ENCODE measurements around the gene RBMS3.

The RBMS3 gene

DNA sequence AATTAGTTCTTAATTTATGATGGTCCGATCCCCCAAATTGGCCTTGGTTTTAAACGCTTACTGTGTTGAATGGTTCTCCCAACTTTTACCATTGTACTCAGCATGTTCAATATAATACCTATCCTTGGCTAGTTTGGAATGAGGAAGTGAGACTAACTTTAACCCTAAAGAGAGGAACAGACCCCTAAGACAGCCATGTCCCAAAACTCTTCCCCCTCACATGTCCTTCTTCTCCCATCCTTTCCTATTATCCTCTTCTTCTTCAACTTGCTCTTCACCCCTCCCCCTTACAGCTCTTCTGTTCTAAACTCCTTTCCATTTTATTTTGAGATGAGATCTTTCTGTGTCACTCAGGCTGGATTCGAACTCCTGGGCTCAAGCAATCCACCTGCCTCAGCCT is 116.5 kb downstream of the RBMS3 start:
- DNase-seq (ENCODE audit: low spot score), result no peak
- TF ChIP-seq, protein P1, sequence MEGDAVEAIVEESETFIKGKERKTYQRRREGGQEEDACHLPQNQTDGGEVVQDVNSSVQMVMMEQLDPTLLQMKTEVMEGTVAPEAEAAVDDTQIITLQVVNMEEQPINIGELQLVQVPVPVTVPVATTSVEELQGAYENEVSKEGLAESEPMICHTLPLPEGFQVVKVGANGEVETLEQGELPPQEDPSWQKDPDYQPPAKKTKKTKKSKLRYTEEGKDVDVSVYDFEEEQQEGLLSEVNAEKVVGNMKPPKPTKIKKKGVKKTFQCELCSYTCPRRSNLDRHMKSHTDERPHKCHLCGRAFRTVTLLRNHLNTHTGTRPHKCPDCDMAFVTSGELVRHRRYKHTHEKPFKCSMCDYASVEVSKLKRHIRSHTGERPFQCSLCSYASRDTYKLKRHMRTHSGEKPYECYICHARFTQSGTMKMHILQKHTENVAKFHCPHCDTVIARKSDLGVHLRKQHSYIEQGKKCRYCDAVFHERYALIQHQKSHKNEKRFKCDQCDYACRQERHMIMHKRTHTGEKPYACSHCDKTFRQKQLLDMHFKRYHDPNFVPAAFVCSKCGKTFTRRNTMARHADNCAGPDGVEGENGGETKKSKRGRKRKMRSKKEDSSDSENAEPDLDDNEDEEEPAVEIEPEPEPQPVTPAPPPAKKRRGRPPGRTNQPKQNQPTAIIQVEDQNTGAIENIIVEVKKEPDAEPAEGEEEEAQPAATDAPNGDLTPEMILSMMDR (IDR thresholded peaks at IDR 0.05; ENCODE audit: borderline replicate concordance, control extremely low read depth, extremely low read depth, insufficient read depth, missing control alignments), result no peak
- in situ Hi-C loops (cut with MboI; ENCODE audit: low sequenced_read_pairs, unreplicated experiment), result no loop called here

DNA sequence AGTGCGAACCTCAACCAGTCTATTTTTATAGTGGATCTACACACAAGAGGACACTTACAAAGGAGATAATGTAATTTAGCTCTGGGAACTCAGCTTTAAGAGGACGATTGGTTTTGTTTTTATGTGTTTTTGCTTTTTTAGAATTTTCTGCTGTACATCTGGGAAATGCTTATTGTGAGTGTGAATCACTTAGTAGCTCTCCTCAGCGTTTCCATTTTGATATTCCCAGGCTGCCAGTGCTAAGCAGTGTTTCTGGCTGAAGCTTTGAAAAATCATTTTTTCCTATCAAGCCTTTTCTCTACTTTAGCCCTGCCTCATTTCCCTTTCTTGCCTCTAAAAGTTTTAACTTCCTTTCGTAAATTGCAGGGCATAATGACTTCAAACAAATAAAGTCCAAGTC is 117.9 kb downstream of the RBMS3 start:
- in situ Hi-C loops (cut with MboI; ENCODE audit: low sequenced_read_pairs, unreplicated experiment), result no loop called here
- TF ChIP-seq, protein P1 (IDR thresholded peaks at IDR 0.05; ENCODE audit: borderline replicate concordance, control extremely low read depth, extremely low read depth, insufficient read depth, missing control alignments), result no peak
- no peak for DNase-seq (ENCODE audit: low spot score)

DNA sequence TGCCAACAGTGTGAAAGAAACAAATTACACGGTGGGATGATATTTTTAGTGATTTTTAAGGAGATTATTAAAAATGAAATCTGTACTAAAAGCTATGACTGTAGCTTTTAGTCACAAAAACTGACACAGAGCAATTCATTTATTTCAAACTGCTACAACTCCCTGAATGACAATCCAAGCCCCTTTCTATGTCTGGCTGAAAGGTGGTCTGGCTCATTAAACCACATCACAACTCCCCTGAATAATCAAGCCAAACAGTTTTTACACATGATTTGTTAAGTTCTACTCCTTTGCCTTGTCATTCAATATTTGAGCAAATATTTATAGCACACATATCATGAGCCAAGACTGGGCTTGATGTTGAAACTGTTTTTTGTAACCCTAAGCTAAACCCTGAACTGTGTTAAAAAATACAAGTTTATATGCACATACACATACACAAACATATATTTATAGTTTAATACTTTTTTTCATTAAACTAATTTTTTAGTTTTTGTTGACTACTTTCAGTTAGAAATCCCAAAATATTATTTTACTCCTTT is 125.5 kb downstream of the RBMS3 start:
- in situ Hi-C loops (cut with MboI; ENCODE audit: low sequenced_read_pairs, unreplicated experiment), result no loop called here

DNA sequence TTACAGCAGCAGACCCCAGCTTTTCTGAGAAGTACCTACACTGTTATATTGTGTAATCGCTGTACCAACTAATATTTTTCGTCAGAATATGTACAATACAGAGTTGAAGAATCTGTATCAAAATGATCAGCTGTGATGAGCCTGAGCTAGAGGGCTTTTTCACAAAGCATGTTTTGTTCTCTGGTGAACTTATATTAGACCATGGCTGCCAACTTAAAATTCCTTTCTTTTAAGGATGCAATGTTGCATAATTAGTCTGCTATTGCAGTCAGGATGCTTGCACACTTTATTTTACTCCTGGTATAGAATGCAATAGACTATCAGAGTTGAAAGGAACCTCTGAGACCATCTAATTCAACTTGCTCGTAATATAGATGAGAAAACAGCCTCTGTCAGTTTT is 127.8 kb downstream of the RBMS3 start:
- in situ Hi-C loops (cut with MboI; ENCODE audit: low sequenced_read_pairs, unreplicated experiment), result no loop called here
- TF ChIP-seq, protein P1 (IDR thresholded peaks at IDR 0.05; ENCODE audit: borderline replicate concordance, control extremely low read depth, extremely low read depth, insufficient read depth, missing control alignments), result no peak
- no peak for DNase-seq (ENCODE audit: low spot score)

More for the DNA sequence above, 125.5 kb downstream of the RBMS3 start:
- DNase-seq (ENCODE audit: low spot score), result no peak
- TF ChIP-seq, protein P1 (IDR thresholded peaks at IDR 0.05; ENCODE audit: borderline replicate concordance, control extremely low read depth, extremely low read depth, insufficient read depth, missing control alignments), result no peak

DNA sequence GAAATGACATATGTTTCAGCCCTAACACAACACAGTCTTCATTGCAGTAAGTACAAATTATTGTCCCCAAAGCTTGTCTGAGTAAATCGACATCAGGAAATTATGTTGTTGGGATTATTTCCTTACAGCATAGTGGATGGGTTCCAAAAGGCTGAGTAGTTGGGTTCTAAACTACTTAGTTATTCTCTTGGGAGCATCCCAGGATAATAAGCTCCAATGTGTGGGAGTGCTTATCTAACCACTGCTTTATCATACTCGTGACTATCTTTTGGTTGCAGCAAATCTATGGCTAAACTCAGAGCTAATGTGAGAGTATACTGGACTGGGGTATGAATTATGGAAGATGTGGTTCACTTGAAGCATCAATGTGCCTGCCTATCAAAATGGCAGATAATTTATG is 128.5 kb downstream of the RBMS3 start:
- no peak for DNase-seq (ENCODE audit: low spot score)
- TF ChIP-seq, protein P1 (IDR thresholded peaks at IDR 0.05; ENCODE audit: borderline replicate concordance, control extremely low read depth, extremely low read depth, insufficient read depth, missing control alignments), result no peak

DNA sequence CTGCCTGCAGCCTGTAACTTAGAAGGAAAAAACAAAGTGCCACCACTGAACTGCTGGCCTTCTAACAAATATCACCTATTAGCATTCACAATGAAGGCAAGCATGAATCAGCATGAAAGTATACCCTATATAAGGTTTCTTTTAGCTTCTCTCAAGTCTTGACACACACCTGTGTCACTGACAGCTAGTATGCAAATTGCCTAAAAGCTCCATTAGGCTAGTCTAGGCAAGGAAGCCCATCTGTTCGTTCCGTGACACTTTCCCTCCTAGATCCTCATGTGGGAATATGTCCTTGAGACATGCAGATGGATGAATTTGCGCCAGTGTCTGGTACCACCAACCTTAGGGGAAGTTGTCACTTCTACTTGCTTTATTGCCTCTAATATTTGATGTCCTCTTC is 129.3 kb downstream of the RBMS3 start:
- in situ Hi-C loops (cut with MboI; ENCODE audit: low sequenced_read_pairs, unreplicated experiment), result no loop called here
- no peak for DNase-seq (ENCODE audit: low spot score)
- TF ChIP-seq, protein P1 (IDR thresholded peaks at IDR 0.05; ENCODE audit: borderline replicate concordance, control extremely low read depth, extremely low read depth, insufficient read depth, missing control alignments), result no peak

More for the DNA sequence above, 128.5 kb downstream of the RBMS3 start:
- in situ Hi-C loops (cut with MboI; ENCODE audit: low sequenced_read_pairs, unreplicated experiment), result no loop called here
